NCI-H748 treated with DMSO at 0.1 percent for 48 hours (cell line): ENCODE data around the gene TTN.
"Not testable (repeated sequence)": the region's sequence is repeated elsewhere in the genome, so short reads cannot be mapped to it uniquely, and the experiment has no call there.

Experiments
- DNase-seq: peaks from one replicate; lab custom pipeline; 2025; lab: John Stamatoyannopoulos, UW

The TTN gene

GRCh38 chr2:178658480-178658879 lies 148.7 kb downstream of the TTN start:
- not testable (repeated sequence) for DNase-seq

- no peak for DNase-seq
These were observed 156.7 kb downstream of the TTN start for GRCh38 chr2:178650554-178650953.

GRCh38 chr2:178644919-178645318 lies 162.3 kb downstream of the TTN start:
- DNase-seq: no peak

DNA sequence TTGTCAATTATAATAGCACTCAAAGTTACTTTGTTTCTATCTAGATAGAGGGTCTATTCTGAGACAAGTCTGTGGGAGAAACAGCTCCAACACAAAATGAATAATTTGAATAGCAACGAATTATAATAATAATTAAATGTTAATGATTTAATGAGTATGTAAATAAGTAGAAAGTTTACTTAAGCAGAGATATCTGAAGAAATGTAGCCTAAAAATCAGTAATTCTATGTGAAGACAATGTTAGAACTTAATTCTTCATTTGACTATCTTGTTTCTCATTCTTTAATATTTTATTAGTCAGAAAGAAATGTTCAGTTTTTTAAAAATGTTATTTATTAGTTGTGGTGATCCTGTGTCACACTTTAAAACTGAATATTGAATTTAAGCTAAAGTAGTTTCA lies 165.7 kb downstream of the TTN start:
- no peak for DNase-seq

- no peak for DNase-seq
These were observed 171.3 kb downstream of the TTN start for GRCh38 chr2:178635897-178636296.

- DNase-seq: no peak
These were observed 174.5 kb downstream of the TTN start for GRCh38 chr2:178632729-178633128.

GRCh38 chr2:178630581-178630980 lies 176.6 kb downstream of the TTN start:
- no peak for DNase-seq

DNA sequence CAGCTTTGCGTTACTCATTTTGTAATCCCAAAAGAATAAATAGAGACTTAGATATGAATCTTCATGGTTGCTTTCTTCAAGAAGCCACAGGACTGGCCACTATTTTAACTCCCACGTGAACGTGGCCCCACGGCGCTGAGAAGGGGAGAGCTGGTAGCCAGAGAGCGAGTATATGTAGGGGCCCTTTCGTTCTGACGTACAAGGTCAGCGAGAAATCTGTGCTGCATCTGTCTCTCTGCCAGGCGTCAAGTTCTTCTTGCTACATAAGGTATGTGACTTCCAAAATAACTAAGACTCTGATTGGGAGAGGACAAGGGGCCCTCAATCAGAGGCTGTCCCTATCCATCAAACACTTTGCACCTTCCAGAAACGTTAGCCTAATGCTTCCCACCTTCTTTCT lies 177.8 kb downstream of the TTN start:
- no peak for DNase-seq

GRCh38 chr2:178628605-178629004 lies 178.6 kb downstream of the TTN start:
- DNase-seq: no peak

DNA sequence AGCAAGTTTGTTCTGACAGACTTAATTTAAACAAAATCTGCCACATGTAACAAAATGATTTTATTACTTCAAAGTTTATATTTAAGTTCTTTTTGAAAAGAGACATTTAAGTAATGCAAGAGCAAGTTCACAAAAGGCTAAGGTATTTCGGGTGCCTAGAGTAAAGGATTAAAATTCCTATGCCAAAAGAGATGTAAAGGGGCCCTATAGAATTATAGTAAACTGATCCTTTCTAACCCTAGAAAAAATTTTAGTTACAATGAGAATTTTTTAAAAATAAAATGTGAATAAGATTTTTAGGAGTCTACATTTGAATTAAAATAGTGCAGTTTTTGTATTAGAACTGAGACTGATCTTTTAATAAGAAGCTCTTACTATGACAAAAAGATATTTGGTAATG lies 179.8 kb downstream of the TTN start:
- DNase-seq: no peak

DNA sequence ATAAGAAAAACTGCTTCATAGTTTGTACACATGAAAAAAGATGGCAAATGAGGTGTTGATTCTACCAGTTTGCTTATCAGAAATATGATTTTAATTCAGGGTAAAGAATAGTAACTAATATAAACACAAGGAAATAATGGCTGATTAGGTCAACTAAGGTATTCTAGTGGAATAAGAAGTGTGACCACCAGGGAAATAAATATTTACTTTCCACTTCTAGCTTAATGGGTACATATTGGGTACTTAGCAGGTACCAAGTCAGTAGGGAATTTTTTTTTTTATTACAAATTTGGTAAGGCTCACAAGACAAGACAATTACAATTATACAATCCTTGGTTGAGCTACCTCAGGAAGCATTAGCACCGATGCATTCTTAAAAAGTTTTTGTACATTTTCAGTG lies 191.3 kb downstream of the TTN start:
- no peak for DNase-seq

GRCh38 chr2:178602901-178603300 lies 204.3 kb downstream of the TTN start:
- no peak for DNase-seq

- no peak for DNase-seq
These were observed 214.6 kb downstream of the TTN start for GRCh38 chr2:178592655-178593054.

DNA sequence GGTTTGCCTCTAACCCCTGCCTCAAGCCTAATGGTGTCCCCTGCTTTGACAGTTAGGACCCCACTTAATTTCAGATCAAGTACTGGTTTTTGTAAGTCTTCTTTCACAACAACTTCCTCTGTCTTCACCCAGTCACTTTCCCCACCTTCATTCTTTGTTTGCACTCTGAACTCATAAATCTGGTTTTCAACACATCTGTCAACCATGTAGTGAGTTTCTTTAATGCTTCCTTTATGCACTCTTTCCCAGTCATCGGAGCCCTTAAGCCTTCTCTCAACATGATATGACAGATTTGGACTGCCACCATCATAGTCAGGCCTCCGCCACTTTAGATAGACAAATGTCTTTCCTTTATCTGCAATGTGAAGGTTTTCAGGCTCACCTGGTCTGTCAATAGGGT lies 217.9 kb downstream of the TTN start:
- DNase-seq: no peak

- no peak for DNase-seq
These were observed 222.6 kb downstream of the TTN start for GRCh38 chr2:178584666-178585065.

DNA sequence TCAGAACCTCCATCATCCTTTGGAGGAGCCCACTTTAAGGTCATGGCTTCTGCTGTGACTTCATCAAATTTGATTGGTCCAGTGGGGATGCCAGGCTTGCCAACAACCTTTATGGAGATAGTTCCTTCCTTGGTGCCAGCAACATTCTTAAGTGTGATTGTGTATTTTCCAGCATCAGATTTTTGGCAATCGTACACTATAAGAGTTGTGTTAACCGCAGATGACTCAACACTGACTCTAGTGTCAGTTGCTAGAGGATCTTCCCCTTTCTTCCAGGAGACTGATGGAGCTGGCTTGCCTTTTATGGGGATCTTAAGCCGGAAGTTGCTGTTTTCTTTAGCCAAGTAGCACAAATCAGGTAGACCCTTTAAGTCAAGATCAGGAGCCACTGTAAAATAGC lies 228.2 kb downstream of the TTN start:
- no peak for DNase-seq

DNA sequence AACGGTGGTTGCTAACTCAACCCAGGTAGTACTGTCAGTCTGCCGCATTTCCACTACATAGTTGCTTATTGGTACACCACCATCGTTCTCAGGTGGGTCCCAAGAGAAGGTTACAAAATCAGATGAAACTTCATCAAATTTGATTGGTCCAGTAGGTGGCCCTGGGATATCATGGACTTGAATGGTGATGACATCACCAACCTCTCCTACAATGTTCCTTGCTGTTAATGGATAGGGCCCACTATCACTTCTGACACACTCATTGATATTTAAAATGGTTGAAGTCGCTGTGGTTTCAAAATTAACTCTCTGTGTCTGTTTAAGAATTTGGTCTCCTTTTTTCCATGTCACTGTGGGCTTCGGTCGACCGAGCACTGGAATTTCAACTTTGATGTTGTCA lies 232.4 kb downstream of the TTN start:
- DNase-seq: no peak

- no peak for DNase-seq
These were observed 239.0 kb downstream of the TTN start for GRCh38 chr2:178568227-178568626.

- no peak for DNase-seq
These were observed 254.2 kb downstream of the TTN start for GRCh38 chr2:178553047-178553446.

DNA sequence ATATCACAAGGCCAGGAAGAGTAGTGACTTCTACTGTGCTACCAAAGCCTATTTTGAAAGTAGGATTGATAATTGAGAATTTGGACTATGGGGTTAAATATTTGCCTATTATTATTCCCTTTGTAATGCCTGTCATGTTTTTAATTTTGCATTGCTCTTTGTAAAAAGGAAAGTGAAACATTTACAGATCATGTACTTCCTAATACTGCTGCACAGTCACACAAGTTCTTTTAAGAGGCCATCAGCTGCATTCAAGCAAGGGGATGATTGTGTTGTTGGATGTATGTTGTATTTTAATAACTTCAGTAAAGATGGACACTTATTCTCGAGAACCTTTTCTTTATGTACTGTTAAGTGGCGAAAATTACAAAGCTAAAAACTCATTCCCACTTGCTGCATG lies 256.9 kb downstream of the TTN start:
- no peak for DNase-seq

GRCh38 chr2:178542569-178542968 lies 264.7 kb downstream of the TTN start:
- DNase-seq: no peak

- DNase-seq: no peak
These were observed 265.1 kb downstream of the TTN start for GRCh38 chr2:178542161-178542560.

DNA sequence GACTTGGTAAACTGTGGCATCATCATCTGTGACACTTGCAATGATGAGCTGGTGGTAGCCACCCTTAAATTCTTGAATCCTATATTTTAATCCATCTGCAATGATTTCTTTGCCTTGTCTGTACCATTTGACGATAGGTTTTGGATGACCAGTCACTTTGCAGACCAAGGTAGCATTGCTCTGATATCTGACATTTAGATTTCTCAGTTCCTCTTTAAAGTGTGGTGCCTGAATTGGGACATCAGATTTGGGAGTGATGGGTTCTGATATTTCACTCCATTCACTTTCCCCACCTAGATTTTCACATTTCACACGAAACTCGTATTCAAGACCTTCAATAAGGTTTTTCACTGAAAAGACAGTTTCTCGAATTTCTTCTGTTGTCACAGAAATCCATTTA lies 271.2 kb downstream of the TTN start:
- no peak for DNase-seq

DNA sequence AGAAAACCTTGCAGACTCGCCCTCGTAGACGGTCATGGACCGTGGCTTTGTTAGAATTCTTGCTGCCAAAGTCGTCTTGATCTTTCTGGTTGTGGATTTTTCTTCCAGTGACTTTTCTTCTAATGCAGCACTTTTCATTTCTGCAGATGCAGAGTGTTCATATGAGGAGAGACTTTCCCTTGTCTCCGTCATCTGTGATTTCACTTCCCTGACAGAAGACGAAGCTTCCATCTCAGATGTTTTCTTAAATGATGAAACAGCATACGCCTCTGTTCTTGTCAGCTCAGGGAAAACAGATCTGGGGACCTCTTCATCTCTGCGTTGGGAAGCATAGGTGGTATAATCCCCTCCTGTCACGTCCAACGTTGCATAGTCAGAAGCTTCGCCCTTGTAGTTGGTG lies 276.1 kb downstream of the TTN start:
- no peak for DNase-seq

- no peak for DNase-seq
These were observed 276.5 kb downstream of the TTN start for GRCh38 chr2:178530625-178531142.
